Kasumi-1 (cell line): ENCODE data around the gene TMEM176A.
"Not testable (repeated sequence)": the region's sequence is repeated elsewhere in the genome, so short reads cannot be mapped to it uniquely, and the experiment has no call there.

ENCODE experiments used
- DNase-seq, 2 experiments: peaks; one replicate each; lab custom pipeline; 2025; lab: John Stamatoyannopoulos, UW

The TMEM176A gene, protein sequence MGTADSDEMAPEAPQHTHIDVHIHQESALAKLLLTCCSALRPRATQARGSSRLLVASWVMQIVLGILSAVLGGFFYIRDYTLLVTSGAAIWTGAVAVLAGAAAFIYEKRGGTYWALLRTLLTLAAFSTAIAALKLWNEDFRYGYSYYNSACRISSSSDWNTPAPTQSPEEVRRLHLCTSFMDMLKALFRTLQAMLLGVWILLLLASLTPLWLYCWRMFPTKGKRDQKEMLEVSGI

DNA sequence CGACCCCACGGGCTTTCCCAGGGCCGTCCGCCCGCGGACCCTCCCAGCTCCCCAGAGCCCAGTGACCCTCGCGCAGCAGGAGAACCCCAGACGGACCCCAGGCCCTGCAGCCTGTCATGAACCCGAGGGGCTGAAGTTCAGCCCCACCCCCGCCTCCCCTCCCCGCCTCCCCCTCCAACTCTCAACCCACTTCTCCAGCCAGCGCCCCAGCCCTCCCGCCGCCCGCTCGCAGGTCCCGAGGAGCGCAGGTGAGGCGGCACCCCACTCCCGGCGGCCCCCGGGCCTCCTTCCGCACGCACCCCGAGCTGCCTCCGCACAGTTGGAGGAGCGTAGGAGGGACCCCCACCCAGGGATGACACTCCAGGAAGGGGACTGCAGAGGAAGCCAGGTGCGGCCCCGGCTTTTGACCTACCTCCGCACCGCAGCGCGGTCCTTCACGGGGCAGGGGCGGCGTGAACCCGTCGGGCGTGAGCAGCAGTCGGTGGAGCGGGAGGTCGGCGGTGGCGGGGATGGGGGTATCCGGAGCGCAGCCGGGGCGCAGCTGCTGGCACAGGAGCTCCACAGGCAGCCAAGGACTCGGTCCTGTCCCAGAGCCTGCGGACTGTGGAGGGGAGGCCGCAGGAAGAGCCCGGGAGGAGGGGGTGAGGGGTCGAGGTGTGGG is at the start of gene TMEM176A:
TMEM176A (plus strand) TSS at position 189 of the 661 bp plus-strand sequence. CDS start 782 bp downstream, outside the sequence.
- DNase-seq, result no peak

DNA sequence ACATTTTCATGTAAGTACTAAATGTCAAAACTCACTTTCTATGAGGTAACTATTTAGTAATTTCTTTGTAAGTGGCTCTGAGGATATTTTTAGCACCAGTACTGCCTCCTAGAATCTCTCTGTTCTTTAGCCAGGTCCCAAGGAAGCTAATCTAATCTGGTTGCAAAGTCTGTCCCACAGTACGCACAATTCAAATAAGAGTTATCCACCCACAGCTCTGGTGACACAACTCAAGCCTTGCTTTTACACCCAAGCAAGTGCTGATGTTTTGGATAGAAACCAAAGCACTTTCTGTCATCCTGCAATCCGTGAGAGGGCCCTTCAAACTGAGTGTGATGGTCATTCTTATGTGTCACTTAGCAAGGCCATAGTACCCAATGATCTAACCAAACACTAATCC is 48.9 kb upstream of the TMEM176A start:
- no peak for DNase-seq

DNA sequence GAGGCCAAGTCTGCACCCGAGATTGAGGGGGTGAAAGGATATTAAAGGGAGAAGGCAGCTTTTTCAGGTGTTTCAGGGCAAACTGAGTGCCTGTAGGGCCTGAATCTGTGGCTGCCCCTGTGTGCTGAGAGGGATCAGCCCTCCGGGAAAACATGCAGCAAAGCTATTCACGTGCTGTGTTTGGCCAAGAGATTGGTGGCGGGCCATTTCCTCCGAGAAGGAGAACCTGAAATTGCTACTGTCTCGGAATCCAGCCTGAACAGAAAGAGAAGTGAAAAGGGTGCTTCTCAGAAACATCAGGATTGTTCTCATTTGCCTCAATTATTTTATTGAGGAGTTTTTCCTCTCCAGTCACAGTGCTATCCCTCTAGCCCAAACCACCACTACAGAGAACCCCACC is 47.3 kb upstream of the TMEM176A start:
- no peak for DNase-seq

DNA sequence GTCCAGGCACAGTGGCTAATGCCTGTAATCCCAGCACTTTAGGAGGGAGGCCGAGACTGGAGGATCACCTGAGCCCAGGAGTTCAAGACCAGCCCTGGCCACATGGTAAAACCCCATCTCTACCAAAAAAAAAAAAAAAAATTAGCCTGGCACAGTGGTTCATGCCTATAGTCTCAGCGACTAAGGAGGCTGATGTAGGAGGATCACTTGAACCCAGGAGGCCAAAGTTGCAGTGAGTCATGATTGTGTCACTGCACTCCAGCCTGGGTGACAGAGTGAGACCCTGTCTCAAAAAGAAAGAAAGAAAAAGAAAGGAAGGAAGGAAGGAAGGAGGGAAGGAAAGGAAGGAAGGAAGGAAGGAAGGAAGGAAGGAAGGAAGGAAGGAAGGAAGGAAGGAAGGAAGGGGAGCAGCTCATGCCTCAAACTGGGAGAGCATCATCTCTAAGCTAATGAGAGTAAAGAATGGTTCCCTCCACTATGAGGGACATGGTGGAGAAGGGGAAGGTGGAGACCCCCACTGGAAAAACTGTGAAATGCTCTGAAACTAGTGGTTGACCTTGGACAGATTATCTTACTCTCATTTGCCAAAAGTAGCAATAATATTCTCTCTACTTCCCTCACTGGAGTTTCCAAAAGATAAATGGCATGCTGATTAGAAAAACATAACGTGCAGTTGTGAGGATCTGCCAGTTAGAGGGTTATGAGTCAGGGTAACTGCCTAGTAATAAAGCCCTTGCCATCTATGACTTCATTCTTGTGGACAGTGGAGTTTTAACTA is 46.6 kb upstream of the TMEM176A start:
- peak; percentile 72 to 82 for DNase-seq

DNA sequence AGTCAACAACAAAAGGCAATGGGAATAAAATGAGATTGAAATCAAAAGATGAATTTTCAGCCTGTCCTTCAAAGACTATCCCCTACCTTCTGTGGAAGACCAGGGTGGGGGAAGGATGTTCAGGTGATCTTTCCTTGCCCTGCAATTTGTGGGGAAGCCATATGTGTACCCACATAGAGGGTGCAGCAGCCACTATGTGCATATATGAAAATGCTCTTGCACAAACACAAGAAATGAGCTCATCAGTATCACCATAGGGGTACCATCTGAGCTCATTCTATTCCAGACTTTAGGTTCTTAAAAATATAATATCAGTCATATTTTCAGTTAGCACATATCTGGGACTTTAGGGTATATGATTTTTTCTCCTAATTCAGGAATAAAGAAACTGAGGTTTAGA is 45.6 kb upstream of the TMEM176A start:
- DNase-seq, result no peak

DNA sequence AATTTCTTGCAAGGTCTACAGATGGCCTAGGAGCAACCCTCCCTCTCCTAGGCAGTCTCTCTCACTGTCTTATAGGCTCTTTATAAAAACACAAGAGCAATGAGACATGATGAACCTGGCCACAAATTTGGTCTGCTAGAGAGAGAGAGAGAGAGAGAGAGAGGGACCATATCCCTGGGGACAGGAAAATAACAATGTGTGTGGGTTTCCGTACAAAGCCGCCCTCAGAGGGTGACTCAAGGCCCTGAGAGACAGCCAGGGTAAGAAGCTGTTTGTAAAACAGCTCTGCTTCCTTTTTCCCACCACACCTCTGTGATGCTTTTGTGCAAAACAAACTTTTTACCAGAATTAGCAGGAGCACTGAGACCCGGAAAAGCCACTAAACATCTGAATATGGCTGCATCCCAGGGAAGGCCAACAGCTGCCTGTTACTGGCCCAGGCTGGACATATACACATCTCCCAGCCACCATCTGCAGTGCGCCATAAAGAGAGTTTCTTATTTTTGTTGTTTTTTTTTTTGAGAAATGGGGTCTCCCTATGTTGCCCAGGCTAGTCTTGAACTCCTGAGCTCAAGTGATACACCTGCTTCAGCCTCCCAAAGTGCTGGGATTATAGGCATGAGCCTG is 45.0 kb upstream of the TMEM176A start:
- peak; percentile 75 to 85 for DNase-seq

DNA sequence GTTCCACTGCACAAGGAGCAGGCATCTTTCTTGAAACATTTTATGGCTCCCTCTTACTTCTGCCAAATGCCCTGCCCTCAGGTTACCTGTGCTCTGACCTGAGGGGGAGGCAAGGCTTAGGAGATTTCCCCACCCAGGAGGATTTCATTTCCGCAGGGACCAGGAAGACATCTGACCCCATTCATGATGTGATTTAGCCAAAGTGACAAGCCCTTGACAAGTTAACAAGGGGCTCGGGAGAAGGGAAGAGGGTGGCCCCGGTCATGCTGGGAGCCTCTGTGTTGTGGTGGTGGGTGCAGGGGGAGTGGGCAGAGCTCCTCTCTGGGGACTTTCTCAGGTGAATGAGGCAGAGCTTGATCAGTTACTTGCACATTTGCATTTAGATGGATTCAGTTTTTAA is 44.4 kb upstream of the TMEM176A start:
- no peak for DNase-seq

DNA sequence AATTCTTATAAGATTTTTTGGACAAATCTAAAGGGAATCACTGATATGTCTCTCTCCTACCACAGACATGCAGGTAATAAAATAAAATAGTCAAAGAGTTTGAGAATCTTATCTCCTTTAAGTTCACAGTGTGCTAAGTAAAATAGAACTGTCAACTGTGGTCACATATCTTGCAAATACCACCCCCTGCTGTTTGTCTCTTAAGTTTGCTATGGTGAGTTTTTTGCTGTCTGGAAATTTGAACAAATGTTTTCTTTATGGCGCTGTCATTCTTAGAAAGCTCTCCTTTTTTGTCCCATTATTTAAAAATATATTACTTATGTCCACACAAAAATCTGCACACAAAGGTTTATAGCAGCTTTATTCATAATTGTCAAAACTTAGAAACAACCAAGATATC is 43.7 kb upstream of the TMEM176A start:
- peak; percentile 65 to 74 for DNase-seq

DNA sequence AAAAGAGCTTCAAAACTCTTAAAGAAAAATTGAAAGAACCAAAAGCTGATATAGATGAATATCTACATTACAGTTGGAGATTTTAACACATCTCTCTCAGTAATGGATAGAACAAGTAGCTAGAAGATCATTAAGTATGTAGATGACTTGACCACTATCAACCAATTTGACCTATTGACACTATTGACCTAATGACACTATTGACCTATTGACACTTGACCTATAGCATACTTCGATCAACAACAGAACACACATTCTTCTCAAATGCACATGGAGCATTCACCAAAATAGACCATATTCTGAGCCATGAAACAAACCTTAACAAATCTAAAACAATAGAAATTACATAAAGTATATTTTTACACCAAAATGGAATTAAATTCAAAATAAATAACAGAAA is 41.1 kb upstream of the TMEM176A start:
- no peak for DNase-seq

DNA sequence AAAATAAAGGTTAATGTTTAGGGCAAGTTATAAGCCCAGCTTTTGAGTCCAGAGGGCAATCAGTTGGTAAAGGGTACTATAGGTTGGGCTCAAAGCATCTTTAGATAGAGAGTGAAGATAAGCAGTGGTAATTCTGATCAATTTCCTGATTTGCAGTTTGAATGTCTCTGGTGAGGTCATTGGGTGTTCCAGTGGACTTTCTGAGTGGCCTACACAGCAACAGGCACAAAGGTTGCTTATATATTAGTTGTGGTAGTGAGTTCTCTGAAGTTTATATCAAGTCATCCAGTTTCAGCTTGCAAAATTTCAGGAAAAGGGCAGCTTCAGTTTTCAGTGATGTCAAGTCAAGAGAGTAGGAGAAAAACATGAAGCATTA is 34.2 kb upstream of the TMEM176A start:
- DNase-seq, result no peak

DNA sequence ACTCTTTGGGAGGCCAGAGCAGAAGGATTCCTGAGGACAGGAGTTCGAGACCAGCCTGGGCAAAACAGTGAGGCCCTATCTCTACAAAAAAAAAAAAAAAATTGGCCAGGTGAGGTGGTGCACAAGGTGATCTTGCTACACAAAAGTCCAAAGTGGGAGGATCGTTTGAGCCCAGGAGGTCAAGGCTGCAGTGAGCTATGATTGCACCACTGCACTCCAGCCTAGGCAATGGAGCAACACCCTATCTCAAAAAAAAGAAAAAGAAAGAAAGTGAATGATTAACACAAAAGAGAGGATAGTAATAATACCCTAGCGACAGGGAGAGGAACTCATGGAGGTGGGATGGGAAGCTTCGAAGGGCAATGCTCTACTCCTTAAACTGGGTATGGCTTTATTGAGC is 30.8 kb upstream of the TMEM176A start:
- no peak for DNase-seq

DNA sequence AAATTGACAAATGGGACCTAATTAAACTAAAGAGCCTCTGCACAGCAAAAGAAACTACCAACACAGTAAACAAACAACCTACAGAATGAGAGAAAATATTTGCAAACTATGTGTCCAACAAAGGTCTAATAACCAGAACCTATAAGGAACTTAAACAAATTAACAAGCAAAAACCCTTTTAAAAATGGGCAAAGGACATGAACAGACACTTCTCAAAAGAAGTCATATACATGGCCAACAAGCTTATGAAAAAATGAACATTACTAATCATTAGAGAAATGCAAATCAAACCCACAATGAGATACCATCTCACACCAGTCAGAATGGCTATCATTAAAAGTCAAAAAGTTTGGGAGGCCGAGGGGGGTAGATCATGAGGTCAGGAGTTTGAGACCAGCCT is 26.4 kb upstream of the TMEM176A start:
- not testable (repeated sequence) for DNase-seq

DNA sequence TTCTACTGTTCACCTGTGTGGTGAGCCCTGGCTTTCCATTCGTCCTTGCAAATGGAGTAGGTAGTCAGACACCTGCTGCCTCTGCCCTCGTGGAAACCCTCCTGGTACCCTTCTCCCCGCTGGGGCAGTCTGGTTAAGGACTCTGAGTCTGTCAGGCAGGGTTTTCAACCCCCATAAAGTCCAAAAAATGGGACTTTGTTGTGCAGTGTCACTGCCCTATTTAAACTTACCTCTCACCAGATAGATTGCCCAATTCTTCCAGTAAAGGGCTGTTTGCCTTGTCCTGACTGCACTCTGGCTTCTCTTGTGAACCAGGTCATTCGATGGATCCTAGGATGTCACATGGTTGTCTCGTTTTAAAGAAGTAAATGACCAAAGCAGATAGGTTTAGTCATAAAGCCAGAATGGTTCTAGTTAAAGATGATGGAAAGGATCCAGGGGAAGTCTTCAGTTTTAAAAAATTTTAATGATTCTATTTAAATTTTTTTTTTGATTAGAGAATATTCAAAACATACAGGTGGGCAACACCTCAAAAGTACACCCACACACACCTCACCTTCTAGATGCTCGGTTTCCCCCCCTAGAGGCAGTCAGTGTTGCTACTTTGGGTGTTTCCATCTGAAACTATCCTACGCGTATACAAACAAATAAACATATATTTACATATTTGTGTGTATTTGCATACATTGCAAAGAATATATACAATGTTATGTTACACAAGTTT is 22.4 kb upstream of the TMEM176A start:
- no peak for DNase-seq

DNA sequence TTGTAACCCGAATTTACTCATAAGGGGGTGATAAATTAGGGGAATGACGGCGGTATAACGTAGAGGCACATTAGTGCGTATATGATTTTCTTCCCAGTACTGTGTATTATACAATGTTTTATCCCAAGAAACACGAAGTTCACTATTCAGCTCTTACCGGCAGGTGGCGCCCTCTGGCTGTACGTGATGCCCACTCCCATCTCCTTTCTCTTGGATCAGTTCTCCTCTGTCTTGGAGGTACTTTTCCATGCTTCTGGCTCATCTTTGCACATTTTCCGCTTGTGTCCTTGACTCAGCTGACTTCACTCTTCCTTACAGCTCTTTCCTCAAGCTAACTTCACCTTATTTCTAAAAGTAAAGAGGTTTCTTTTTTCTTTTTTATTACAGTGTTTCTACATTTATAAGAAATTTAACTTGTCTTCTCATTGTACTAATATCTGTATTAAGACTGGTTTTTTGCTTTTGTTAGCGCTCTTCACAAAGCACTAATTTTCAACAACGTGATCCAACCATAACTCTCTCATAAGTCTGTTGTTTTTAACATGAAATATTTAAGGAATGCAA is 21.7 kb upstream of the TMEM176A start:
- DNase-seq, result peak; percentile 84 to 92

DNA sequence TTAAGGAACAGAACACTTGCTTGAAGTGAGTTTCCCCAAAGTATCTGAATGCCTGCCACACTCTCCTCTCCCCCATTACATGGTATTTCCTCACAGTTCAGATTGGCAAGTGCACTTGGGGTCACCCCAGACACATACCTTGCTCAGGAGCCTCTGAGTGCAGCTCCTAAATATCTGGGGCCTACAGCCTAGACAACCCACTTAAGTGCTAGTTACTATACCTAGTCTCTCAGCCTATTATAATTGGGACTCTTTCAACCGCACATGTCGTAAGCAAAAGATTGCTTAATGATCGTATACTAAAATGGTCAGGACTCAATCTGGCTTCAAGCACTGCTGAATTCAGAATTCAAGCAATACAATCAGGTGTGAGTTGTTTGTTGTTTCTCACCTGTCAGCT is 20.3 kb upstream of the TMEM176A start:
- DNase-seq, result no peak

DNA sequence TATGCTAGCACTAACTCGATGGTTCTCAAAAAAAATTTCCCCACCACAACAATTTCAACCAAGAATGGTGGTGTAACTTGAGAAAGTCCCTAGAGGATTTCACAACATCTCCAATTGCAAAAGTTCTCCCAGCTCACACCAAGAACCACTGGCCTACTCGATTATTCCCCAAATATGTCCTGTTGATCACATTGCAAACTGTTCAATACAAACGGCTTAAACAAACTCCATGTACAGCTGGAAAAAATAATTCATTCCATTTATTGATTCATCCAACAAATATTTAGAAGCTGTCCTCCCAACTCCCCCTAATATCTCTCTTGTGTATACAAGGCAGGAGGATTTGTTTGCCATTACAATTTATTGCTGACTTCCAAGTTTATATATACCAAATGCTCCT is 19.5 kb upstream of the TMEM176A start:
- no peak for DNase-seq

DNA sequence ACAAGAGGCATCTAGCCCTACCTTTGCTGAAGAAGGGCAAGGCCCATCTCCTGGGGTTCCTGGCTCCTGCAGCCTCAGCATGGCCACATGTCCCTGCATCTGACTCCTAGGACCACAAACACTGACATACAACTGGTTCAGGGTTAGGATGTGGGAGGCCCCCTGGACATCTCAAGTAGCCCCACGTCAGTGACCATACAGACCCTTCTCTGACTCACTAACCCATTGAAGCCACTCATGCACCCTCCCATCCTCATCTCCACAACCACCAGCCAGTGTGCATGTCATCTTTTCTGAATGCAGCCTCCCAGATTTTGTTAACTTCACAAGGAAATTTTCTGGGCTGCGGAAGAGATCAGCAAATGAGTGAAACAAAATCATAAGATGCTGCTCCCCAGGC is 18.6 kb upstream of the TMEM176A start:
- no peak for DNase-seq

DNA sequence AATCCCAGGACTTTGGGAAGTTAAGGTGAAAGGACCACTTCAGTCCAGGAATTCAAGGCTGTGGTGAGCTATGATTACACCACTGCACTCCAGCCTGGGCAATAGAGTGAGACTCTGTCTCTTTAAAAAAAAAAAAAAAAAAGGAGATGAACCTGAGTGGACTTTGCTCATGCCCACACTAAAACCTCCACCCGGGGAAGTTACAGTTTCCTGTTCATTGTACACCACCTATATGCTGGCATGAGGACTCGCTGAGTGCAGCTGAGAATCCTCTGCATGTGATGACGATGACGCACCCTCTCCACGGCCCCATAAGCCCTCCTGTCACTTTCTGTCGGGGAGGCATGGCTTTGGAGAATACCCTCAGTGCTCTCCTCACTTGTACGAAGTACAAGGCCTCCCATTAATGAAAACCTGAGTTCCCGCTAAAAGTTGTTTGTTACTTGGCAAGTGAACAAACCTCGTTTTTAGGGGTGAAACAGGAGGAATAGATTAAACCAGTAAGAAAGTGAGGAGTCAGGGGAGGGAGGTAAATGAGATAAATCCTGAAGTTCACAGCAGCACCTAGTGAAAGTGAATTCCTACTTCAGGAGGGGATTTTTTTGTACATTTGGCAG is 16.3 kb upstream of the TMEM176A start:
- DNase-seq, result no peak

DNA sequence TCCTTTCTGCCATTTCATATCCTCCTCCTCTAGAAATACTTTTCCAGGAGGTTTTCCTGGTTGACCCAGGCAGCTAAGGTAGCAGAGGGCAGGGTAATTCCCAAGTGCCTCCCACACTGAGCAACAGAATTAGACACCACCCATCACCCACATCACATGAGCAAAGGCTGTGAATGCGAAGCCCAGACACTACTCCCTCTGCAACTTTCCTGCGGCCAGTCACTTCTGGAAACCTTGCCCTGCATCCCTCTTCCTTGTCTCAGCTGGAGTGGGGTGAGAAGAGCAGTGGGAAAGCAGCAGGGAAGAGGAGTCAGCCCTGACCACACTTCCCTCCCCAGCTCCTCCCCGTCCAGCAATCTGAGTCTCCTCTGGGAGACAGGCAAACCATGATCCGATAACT is 15.6 kb upstream of the TMEM176A start:
- DNase-seq, result no peak

DNA sequence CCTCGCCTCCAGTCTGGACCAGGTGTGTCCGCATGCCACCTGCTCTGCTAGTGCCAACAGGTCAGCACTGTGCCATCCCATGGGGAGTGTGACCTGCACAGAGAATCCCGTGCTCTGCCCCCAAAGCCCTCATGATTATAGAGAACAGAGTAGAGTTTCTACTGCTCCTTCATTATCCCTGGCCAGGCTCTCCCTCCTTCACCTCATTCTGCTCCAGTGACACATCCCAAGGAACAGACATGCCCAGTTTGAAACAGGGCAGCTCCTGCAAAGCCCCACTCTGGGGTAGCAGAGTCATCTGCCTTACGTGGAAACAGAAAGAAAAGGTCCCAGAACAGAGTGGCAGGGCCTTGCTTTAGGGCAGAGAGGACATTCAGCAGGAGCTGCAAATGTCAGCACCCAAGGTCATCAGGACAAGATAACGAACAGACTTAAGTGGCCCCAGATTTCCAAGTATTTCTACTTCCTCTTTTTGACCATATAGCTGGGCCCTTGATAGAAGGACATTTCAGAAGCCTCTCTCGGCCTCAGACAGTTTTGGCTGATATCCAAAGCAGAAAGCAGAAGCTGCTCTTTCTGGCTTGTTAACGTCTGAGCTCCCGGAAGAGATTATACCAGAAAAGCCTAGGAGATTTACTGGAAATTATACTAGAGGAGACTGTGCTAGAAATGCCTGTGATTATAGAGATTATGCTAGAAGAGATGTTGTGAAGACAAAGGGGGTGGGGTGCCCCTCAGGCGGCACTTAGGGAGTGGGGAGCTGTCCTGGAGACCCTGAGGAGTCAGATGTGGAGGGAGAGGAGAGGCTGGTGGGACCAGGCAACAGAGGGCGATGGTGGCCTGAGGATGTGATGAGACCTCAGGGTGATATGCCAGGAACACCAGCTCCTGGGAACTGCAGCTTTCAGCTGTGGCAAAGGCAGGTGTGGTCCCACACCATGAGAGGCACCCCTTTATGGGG is 13.0 kb upstream of the TMEM176A start:
- DNase-seq, result peak; percentile 91 to 92
